PFSK-1 (cell line): ENCODE results near the gene F2R.

ENCODE experiments used
- FOXP2 ChIP-seq: optimal IDR thresholded peaks from 2 replicates; pipeline ENCODE3; 2011; ENCODE audit warnings: borderline replicate concordance, control low read depth, inconsistent platforms; ENCODE audit not compliant: insufficient read depth; ENCODE audit errors: extremely low read length, extremely low read depth
- POLR2AphosphoS5 ChIP-seq: IDR thresholded peaks from 2 replicates; pipeline ENCODE4 v1.6.1; 2012; ENCODE audit warnings: low read depth, mild to moderate bottlenecking, control low read depth, low read length, moderate library complexity
- SIN3A ChIP-seq: IDR thresholded peaks from 2 replicates; pipeline ENCODE4 v1.6.1; 2012; ENCODE audit warnings: mild to moderate bottlenecking, low read length, moderate library complexity, borderline replicate concordance; ENCODE audit not compliant: insufficient read depth
- TF ChIP-seq, protein P1 (sequence below), 2 experiments: IDR thresholded peaks; 2 replicates each; pipeline versions ENCODE4 v1.6.1 to v1.8.0; 2011 to 2012; ENCODE audit warnings: low read depth in 2 of 2, low read length in 2 of 2, control low read depth in 1 of 2, inconsistent platforms in 1 of 2, mild to moderate bottlenecking in 1 of 2, moderate library complexity in 1 of 2; ENCODE audit not compliant: insufficient read depth in 1 of 2

DNA sequence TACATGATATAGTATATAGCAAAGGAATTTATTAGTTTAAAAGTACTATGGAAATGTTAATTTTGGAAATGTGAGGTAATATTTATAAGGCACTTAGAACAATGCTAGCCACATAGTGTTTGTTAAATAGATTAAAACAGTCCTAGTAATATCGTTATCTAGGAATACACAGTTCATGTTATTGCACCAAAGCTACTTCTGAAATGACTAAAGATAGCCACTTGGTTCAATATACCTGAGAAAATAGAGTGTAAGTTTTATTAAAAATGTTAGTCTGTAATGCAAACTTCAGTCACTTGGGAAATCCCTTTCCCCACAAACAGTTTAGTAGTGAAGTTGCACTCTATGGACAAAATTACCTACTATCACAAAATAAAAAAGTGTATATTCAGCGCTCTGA, 15.4 kb upstream of the F2R start:
- TF ChIP-seq, protein P1, sequence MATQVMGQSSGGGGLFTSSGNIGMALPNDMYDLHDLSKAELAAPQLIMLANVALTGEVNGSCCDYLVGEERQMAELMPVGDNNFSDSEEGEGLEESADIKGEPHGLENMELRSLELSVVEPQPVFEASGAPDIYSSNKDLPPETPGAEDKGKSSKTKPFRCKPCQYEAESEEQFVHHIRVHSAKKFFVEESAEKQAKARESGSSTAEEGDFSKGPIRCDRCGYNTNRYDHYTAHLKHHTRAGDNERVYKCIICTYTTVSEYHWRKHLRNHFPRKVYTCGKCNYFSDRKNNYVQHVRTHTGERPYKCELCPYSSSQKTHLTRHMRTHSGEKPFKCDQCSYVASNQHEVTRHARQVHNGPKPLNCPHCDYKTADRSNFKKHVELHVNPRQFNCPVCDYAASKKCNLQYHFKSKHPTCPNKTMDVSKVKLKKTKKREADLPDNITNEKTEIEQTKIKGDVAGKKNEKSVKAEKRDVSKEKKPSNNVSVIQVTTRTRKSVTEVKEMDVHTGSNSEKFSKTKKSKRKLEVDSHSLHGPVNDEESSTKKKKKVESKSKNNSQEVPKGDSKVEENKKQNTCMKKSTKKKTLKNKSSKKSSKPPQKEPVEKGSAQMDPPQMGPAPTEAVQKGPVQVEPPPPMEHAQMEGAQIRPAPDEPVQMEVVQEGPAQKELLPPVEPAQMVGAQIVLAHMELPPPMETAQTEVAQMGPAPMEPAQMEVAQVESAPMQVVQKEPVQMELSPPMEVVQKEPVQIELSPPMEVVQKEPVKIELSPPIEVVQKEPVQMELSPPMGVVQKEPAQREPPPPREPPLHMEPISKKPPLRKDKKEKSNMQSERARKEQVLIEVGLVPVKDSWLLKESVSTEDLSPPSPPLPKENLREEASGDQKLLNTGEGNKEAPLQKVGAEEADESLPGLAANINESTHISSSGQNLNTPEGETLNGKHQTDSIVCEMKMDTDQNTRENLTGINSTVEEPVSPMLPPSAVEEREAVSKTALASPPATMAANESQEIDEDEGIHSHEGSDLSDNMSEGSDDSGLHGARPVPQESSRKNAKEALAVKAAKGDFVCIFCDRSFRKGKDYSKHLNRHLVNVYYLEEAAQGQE (IDR thresholded peaks at IDR 0.05; ENCODE audit: insufficient read depth in 1 of 2, low read depth in 2 of 2, low read length in 2 of 2) = no peak
- TF ChIP-seq SIN3A (no peak), FOXP2 (no peak), POLR2AphosphoS5 (no peak)
